Natural killer cell (primary cell): ENCODE measurements around the gene DLST. TPM values are rescaled to one million over a fixed set of nuclear protein-coding genes. Genes with fewer than 3 reads are reported as not detected.

Source experiments
- ATAC-seq, 3 donors: fragments of 150-1000 bp in 2 of 3; fragments of 200-7000 bp in 1 of 3; cut with Tn5 transposase; 1 replicate in 1 of 3; 2 replicates in 2 of 3; pipeline ENCODE4 v1.10.0; 2021; ENCODE audit warnings: mild to moderate bottlenecking in 2 of 3, moderate library complexity in 2 of 3
- DNase-seq, 2 donors: peaks; one replicate each; pipeline versions ENCODE4 v3.0.0 to v3.0.0-alpha.2; 2013 to 2021; ENCODE audit warnings: mixed read lengths in 1 of 2
- H3K27ac ChIP-seq: one replicate; pipeline ENCODE4 v1.5.1; 2013; ENCODE audit warnings: mild to moderate bottlenecking, low read length
- H3K27me3 ChIP-seq: one replicate; pipeline ENCODE4 v1.6.1; 2013; ENCODE audit warnings: low read length; ENCODE audit not compliant: control insufficient read depth, insufficient read depth
- H3K36me3 ChIP-seq: one replicate; pipeline ENCODE4 v1.6.1; 2013; ENCODE audit warnings: low read length; ENCODE audit not compliant: control insufficient read depth, insufficient read depth
- H3K4me1 ChIP-seq: one replicate; pipeline ENCODE4 v1.6.1; 2013; ENCODE audit warnings: low read length; ENCODE audit not compliant: control insufficient read depth, insufficient read depth
- H3K4me3 ChIP-seq: one replicate; pipeline ENCODE4 v1.5.1; 2013; ENCODE audit warnings: low read length
- H3K9me3 ChIP-seq: one replicate; pipeline ENCODE4 v1.6.1; 2013; ENCODE audit warnings: low read length; ENCODE audit not compliant: control insufficient read depth, insufficient read depth
- H3K27ac Mint-ChIP-seq, 2 donors: one replicate each; pipeline ENCODE4 v1.8.0; 2022; ENCODE audit warnings: mild to moderate bottlenecking in 2 of 2, mixed read lengths in 2 of 2, moderate library complexity in 1 of 2
- H3K27me3 Mint-ChIP-seq, 2 donors: one replicate each; pipeline ENCODE4 v1.8.0; 2022; ENCODE audit warnings: low read depth in 2 of 2, mixed read lengths in 2 of 2
- H3K36me3 Mint-ChIP-seq: one replicate; pipeline ENCODE4 v1.8.0; 2022; ENCODE audit warnings: mixed read lengths
- H3K4me1 Mint-ChIP-seq, 2 donors: one replicate each; pipeline ENCODE4 v1.8.0; 2022; ENCODE audit warnings: mixed read lengths in 2 of 2
- H3K4me3 Mint-ChIP-seq: one replicate; pipeline ENCODE4 v1.8.0; 2022; ENCODE audit warnings: mild to moderate bottlenecking, moderate library complexity, mixed read lengths
- H3K9me3 Mint-ChIP-seq, 2 donors: one replicate each; pipeline ENCODE4 v1.8.0; 2022; ENCODE audit warnings: mixed read lengths in 2 of 2
- CTCF ChIP-seq: fragments of 200-600 bp; IDR thresholded peaks from one replicate; pipeline ENCODE4 v1.8.0; 2022; ENCODE audit warnings: antibody characterized with exemption
- WGBS: methylation state at CpG from one replicate; pipeline ENCODE4 v1.1.7; 2013; ENCODE audit warnings: missing lambda C conversion rate; ENCODE audit not compliant: insufficient coverage; 5-methylcytosine and 5-hydroxymethylcytosine counted together
- intact Hi-C: fragments of 100-400 bp; cut with micrococcal nuclease; formaldehyde crosslinking; loops from one replicate; pipeline ENCODE4 v1.14.2; 2022
- total RNA-seq, 4 donors: library from RNA; stranded (reverse); fragments of 120-200 nt in 1 of 4; gene quantifications; one replicate each; pipeline versions ENCODE4 v1.2.3 to v1.2.4, GENCODE V29; 2013 to 2022

The DLST gene
- total RNA-seq, 3 donors from 2014 or later (not counting 1 experiment from before 2014, with no cell fraction given), result 161 to 180 (median 163) TPM

- DNase-seq (no peak), ATAC-seq (no peak)
- peaks cover 9% of the 10 kb centered on the region in 2 donors for H3K4me1 Mint-ChIP-seq
- no peak overlapping the region for H3K4me3 Mint-ChIP-seq
- Histone ChIP-seq H3K27me3 (peaks cover 8% of the 10 kb centered on the region), H3K4me1 (peaks cover 20% of the 10 kb centered on the region), H3K27ac (no peak overlapping the region), H3K36me3 (no peaks in the 10 kb centered on the region), H3K9me3 (no peaks in the 10 kb centered on the region), H3K4me3 (no peak overlapping the region)
- TF ChIP-seq CTCF, result no peak
- WGBS, result 88% methylated on average over 5 of the region's 9 CpGs
- H3K27ac Mint-ChIP-seq, result no peak overlapping the region
- no peaks in the 10 kb centered on the region for H3K36me3 Mint-ChIP-seq
- intact Hi-C loops, result no loop called here
- H3K27me3 Mint-ChIP-seq, result no peaks in the 10 kb centered on the region
- no peaks in the 10 kb centered on the region for H3K9me3 Mint-ChIP-seq
Observed at GRCh38 chr14:74950795-74951442, 69.2 kb downstream of the DLST start.

DNA sequence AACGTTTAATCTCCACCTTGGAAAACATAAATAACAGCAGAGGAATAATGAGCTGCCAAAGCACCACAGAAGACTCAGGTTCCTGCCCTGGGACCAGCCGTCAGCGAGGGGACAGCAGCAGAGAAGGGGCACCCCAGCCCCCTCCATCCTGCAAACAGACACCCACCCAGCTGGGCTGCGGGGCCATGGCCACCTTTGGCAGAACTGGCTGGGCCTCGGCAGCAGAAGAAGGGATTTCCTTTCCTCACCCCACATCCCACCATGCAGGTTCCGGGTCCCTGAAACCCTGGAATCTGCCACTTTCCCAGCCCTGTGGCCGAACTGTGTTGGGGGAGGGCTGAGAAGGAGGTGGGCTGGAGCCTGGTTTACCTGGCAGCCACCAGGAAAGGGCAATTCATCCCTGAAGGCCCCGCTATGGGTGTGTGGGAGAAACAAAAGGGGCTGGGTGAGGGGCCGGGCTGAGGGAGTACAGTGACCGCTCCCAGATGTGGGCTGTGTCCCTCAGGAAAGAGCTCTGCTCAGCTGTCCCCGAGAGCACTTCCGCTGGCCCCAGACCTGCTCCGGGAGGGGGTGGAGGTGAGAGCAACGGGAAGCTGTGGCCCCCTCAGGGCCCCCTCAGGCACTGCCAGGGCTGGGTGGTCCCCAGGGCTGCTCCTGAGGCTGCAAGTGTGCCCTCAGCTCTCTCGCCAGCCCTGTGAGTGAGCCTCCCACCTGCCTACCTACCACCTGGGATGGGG, 69.9 kb downstream of the DLST start:
- Histone ChIP-seq H3K9me3 (no peaks in the 10 kb centered on the region), H3K36me3 (no peaks in the 10 kb centered on the region), H3K27me3 (peaks cover 8% of the 10 kb centered on the region), H3K4me1 (peaks cover 13% of the 10 kb centered on the region), H3K4me3 (no peak overlapping the region), H3K27ac (no peak overlapping the region)
- no peak for TF ChIP-seq CTCF
- intact Hi-C loops, result no loop called here
- H3K9me3 Mint-ChIP-seq, result no peaks in the 10 kb centered on the region
- no peak overlapping the region for H3K27ac Mint-ChIP-seq
- no peak for ATAC-seq
- H3K27me3 Mint-ChIP-seq, result peaks cover 0 to 4% of the 10 kb centered on the region in 2 donors
- peaks cover 2 to 3% of the 10 kb centered on the region in 2 donors for H3K4me1 Mint-ChIP-seq
- no peak for DNase-seq
- 69% methylated on average over 14 of the region's 15 CpGs for WGBS
- no peak overlapping the region for H3K4me3 Mint-ChIP-seq
- H3K36me3 Mint-ChIP-seq, result no peaks in the 10 kb centered on the region

DNA sequence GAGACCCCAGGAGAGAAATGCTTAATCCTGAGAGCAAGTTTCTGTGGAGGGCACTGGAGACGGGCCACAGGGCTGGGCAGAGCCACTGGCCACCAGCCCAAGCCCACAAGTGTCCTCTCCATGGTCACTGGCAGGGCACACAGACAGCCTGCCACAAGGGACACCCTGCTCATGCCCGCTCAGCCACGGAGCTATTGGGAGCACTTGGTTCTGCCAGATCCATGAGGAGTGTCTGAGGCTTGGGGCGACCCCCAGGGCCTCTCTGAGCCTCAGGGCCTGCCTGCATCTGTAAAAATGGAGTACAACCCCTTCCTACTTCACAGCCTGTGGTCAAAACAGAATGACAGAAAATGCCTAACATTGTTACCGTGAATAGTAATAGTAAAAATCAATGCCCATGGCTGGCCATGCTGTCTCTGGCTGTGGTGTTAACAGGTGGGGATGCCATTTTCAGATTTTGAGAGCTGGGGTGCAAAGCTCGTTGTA, 70.5 kb downstream of the DLST start:
- 88% methylated on average over 6 of the region's 6 CpGs for WGBS
- no peak for TF ChIP-seq CTCF
- no peak overlapping the region for H3K4me3 Mint-ChIP-seq
- no peak overlapping the region for H3K27ac ChIP-seq
- peaks cover 8% of the 10 kb centered on the region for H3K27me3 ChIP-seq
- peaks cover 0 to 5% of the 10 kb centered on the region in 2 donors for H3K27me3 Mint-ChIP-seq
- no peak overlapping the region for H3K27ac Mint-ChIP-seq
- no peaks in the 10 kb centered on the region for H3K4me1 Mint-ChIP-seq
- H3K36me3 Mint-ChIP-seq, result no peaks in the 10 kb centered on the region
- intact Hi-C loops, result no loop called here
- H3K9me3 ChIP-seq, result no peaks in the 10 kb centered on the region
- DNase-seq (no peak), ATAC-seq (no peak)
- H3K4me3 ChIP-seq, result no peak overlapping the region
- H3K36me3 ChIP-seq, result no peaks in the 10 kb centered on the region
- no peaks in the 10 kb centered on the region for H3K9me3 Mint-ChIP-seq
- peaks cover 10% of the 10 kb centered on the region for H3K4me1 ChIP-seq
